Spleen (tissue), 11 donors: Measurements from ENCODE around the gene GDPD1. TPM values are rescaled to one million over a fixed set of nuclear protein-coding genes. Genes with fewer than 3 reads are reported as not detected.

Experiments used
- DNase-seq: peaks from one replicate; pipeline ENCODE4 v3.0.0-alpha.2; 2020
- H3K27ac ChIP-seq, 8 donors: fragments of 200-600 bp; sonication (generic) in 7 of 8; 1 replicate in 4 of 8; 2 replicates in 4 of 8; pipeline versions ENCODE4 v1.5.0 to v1.8.0; 2016 to 2021; ENCODE audit warnings: inconsistent platforms in 4 of 8, mild to moderate bottlenecking in 4 of 8, moderate library complexity in 1 of 8
- H3K27me3 ChIP-seq, 7 donors: fragments of 200-600 bp; sonication (generic) in 6 of 7; replicated peaks in 1 of 7; 1 replicate in 4 of 7; 2 replicates in 3 of 7; pipeline versions ENCODE4 v1.5.0 to v1.8.0; 2016 to 2021; ENCODE audit warnings: inconsistent platforms in 3 of 7, mild to moderate bottlenecking in 1 of 7
- H3K36me3 ChIP-seq, 6 donors: fragments of 200-600 bp; sonication (generic) in 5 of 6; 1 replicate in 4 of 6; 2 replicates in 2 of 6; pipeline versions ENCODE4 v1.5.0 to v1.8.0; 2016 to 2021; ENCODE audit warnings: inconsistent platforms in 2 of 6
- H3K4me1 ChIP-seq, 6 donors: fragments of 200-600 bp; sonication (generic) in 5 of 6; 1 replicate in 3 of 6; 2 replicates in 3 of 6; pipeline versions ENCODE4 v1.5.0 to v1.8.0; 2016 to 2021; ENCODE audit warnings: inconsistent platforms in 3 of 6
- H3K4me3 ChIP-seq, 8 donors: fragments of 200-600 bp; sonication (generic) in 7 of 8; 1 replicate in 4 of 8; 2 replicates in 4 of 8; pipeline versions ENCODE4 v1.5.0 to v1.8.0; 2016 to 2021; ENCODE audit warnings: inconsistent platforms in 4 of 8, mild to moderate bottlenecking in 4 of 8, moderate library complexity in 2 of 8
- H3K9me3 ChIP-seq, 8 donors: fragments of 200-600 bp; sonication (generic) in 7 of 8; 1 replicate in 4 of 8; 2 replicates in 4 of 8; pipeline versions ENCODE4 v1.5.0 to v1.8.0; 2016 to 2021; ENCODE audit warnings: inconsistent platforms in 4 of 8
- CTCF ChIP-seq, 11 experiments: fragments of 200-600 bp in 7 of 11; fragments of 450-650 bp in 4 of 11; sonication (generic) in 4 of 11; IDR thresholded peaks in 8 of 11; conservative IDR thresholded peaks in 3 of 11; 1 replicate in 7 of 11; 2 replicates in 4 of 11; pipeline versions ENCODE4 v1.4.0 to v1.8.0; 2016 to 2021; ENCODE audit warnings: antibody characterized with exemption in 11 of 11, inconsistent platforms in 4 of 11, mild to moderate bottlenecking in 1 of 11
- POLR2A ChIP-seq, 3 donors: fragments of 450-650 bp; IDR thresholded peaks; one replicate each; pipeline ENCODE4 v1.5.1; 2017; ENCODE audit warnings: antibody characterized with exemption in 3 of 3, mild to moderate bottlenecking in 1 of 3
- POLR2AphosphoS5 ChIP-seq, 3 donors: sonication (generic); formaldehyde crosslinking; IDR thresholded peaks; one replicate each; pipeline ENCODE4 v1.5.1; 2017; ENCODE audit warnings: antibody characterized with exemption in 3 of 3
- WGBS, 5 donors: extraction: QIAGEN DNeasy Blood & Tissue Kit in 3 of 5; methylation state at CpG; one replicate each; pipeline versions ENCODE4 v1.1.5 to v1.1.7; 2013 to 2018; 5-methylcytosine and 5-hydroxymethylcytosine counted together
- intact Hi-C: fragments of 100-400 bp; cut with DNase I; formaldehyde crosslinking; loops from one replicate; pipeline ENCODE4 v1.15.0; 2023; ENCODE audit warnings: low total_unique reads
- polyA plus RNA-seq, 3 donors: library from polyadenylated mRNA; stranded (reverse); fragments of 200-250 nt; gene quantifications; one replicate each; pipeline ENCODE4 v1.2.1, GENCODE V29; 2013
- total RNA-seq, 7 donors: library from RNA; depleted of rRNA in 3 of 7; stranded (reverse); fragments of >200 nt in 3 of 7; fragmentation: NEBNext Ultra II Directional in 4 of 7; extraction: Animal tissue kit (Norgen Biotek cat#: 25700) in 4 of 7; gene quantifications; one replicate each; pipeline versions ENCODE4 v1.1.0 to v1.2.1, GENCODE V29; 2016 to 2021
- donor health status: healthy with polysubstance abuse.
- donor health status: DM: no; HTN: no; CAD: no; lungs with moderate emphysema.
- donor health status: DM: no; HTN: no; CAD: no.
- donor health status: Bipolar disorder and iron deficiency.
- donor health status: healthy.
- donor health status: DM: no; HTN: no; CAD: no.
- donor health status: DM: yes; HTN: yes; CAD: no.

Gene GDPD1
- total and polyA plus RNA-seq, 10 donors, result 0.59 to 5.2 (median 2.4) TPM

GRCh38 chr17:59266745-59267144 is 46.4 kb downstream of the GDPD1 start:
- WGBS, 5 donors, result 54 to 86% (median 77%) methylated on average over 4 of the region's 4 CpGs
- Histone ChIP-seq H3K27me3 (no peaks in the 10 kb centered on the region), H3K27ac (no peak overlapping the region), H3K4me1 (no peaks in the 10 kb centered on the region), H3K36me3 (peaks cover 0 to 13% (median 0%) of the 10 kb centered on the region in 6 donors), H3K4me3 (no peak overlapping the region), H3K9me3 (no peaks in the 10 kb centered on the region)
- DNase-seq, result no peak
- intact Hi-C loops, result no loop called here
- TF ChIP-seq CTCF (IDR thresholded peaks at IDR 0.05 in 8 of 11, conservative IDR thresholded peaks at IDR 0.05 in 3 of 11), result no peak
- TF ChIP-seq POLR2A (IDR thresholded peaks at IDR 0.05), result no peak
- no peak for TF ChIP-seq POLR2AphosphoS5 (IDR thresholded peaks at IDR 0.05)

- DNase-seq, result no peak
- no peak for TF ChIP-seq CTCF (IDR thresholded peaks at IDR 0.05 in 8 of 11, conservative IDR thresholded peaks at IDR 0.05 in 3 of 11)
- TF ChIP-seq POLR2A (IDR thresholded peaks at IDR 0.05), result no peak
- TF ChIP-seq POLR2AphosphoS5 (IDR thresholded peaks at IDR 0.05), result no peak
- intact Hi-C loops, result no loop called here
- Histone ChIP-seq H3K36me3 (peaks cover 0 to 22% (median 0%) of the 10 kb centered on the region in 6 donors), H3K4me1 (no peaks in the 10 kb centered on the region), H3K4me3 (no peak overlapping the region), H3K27me3 (no peaks in the 10 kb centered on the region), H3K27ac (no peak overlapping the region), H3K9me3 (no peaks in the 10 kb centered on the region)
- WGBS, 5 donors, result 90 to 99% (median 94%) methylated on average over 5 of the region's 5 CpGs
These were observed 47.5 kb downstream of the GDPD1 start for GRCh38 chr17:59267776-59268175.

- Histone ChIP-seq H3K27ac (no peak overlapping the region), H3K4me3 (no peak overlapping the region), H3K36me3 (peaks cover 0 to 23% (median 0%) of the 10 kb centered on the region in 6 donors), H3K4me1 (peaks cover 0 to 6% (median 0%) of the 10 kb centered on the region in 6 donors), H3K27me3 (no peaks in the 10 kb centered on the region), H3K9me3 (no peaks in the 10 kb centered on the region)
- TF ChIP-seq CTCF (IDR thresholded peaks at IDR 0.05 in 8 of 11, conservative IDR thresholded peaks at IDR 0.05 in 3 of 11), result no peak
- TF ChIP-seq POLR2AphosphoS5 (IDR thresholded peaks at IDR 0.05), result no peak
- no peak for TF ChIP-seq POLR2A (IDR thresholded peaks at IDR 0.05)
- no peak for DNase-seq
- intact Hi-C loops, result no loop called here
- WGBS, 5 donors, result 82 to 93% (median 89%) methylated on average over 1 of the region's 1 CpG
These were observed 55.3 kb downstream of the GDPD1 start for GRCh38 chr17:59275618-59276017.

GRCh38 chr17:59277031-59277430 is 56.7 kb downstream of the GDPD1 start:
- TF ChIP-seq CTCF (IDR thresholded peaks at IDR 0.05 in 8 of 11, conservative IDR thresholded peaks at IDR 0.05 in 3 of 11), result no peak
- TF ChIP-seq POLR2A (IDR thresholded peaks at IDR 0.05), result no peak
- TF ChIP-seq POLR2AphosphoS5 (IDR thresholded peaks at IDR 0.05), result no peak
- Histone ChIP-seq H3K36me3 (peaks cover 0 to 18% (median 0%) of the 10 kb centered on the region in 6 donors), H3K4me1 (peaks cover 0 to 6% (median 0%) of the 10 kb centered on the region in 6 donors), H3K9me3 (no peaks in the 10 kb centered on the region), H3K4me3 (no peak overlapping the region), H3K27ac (peak overlapping the region; percentile 1 to 81 (median 68)), H3K27me3 (no peaks in the 10 kb centered on the region)
- no peak for DNase-seq
- intact Hi-C loops, result no loop called here
- 40 to 61% (median 46%) methylated on average over 4 of the region's 4 CpGs for WGBS, 5 donors
